HepG2 (cell line): ENCODE results near the gene ADAMTS2. TPM values are rescaled to one million over a fixed set of nuclear protein-coding genes. Genes with fewer than 3 reads are reported as not detected.

Source experiments
- ATAC-seq: fragments of 200-7000 bp; cut with Tn5 transposase; 3 replicates; pipeline ENCODE4 v1.9.1; 2020; ENCODE audit warnings: mild to moderate bottlenecking, moderate library complexity
- BruUV-seq: library from RNA; stranded (reverse); fragments of 400-500 nt; replicated peaks from 2 replicates; lab custom pipeline; 2021; lab: Mats Ljungman, UMichigan
- CTCF ChIA-PET: fragments of 300-600 bp; formaldehyde crosslinking; extraction: SDS; loops from one replicate; lab custom pipeline; 2021; ENCODE audit warnings: low total read pairs, inconsistent platforms, low intra/inter-chr PET ratio; lab: Yijun Ruan, JAX
- POLR2A ChIA-PET: fragments of 350-600 bp; sonication (Branson Sonifier 250); formaldehyde crosslinking; loops from one replicate; lab custom pipeline; 2020; ENCODE audit warnings: antibody characterized with exemption, inconsistent platforms; lab: Yijun Ruan, JAX
- DNase-seq: peaks from one replicate; pipeline ENCODE4 v3.0.0-alpha.2; 2015; ENCODE audit warnings: low spot score
- FAIRE-seq: peaks from 3 replicates; lab custom pipeline; 2011; peaks lifted over from hg19 to GRCh38; lab: Jason Lieb, UNC
- H2AFZ ChIP-seq: one replicate; pipeline ENCODE4 v1.6.1; 2011; ENCODE audit warnings: low read length, inconsistent platforms
- H3K27ac ChIP-seq: fragments of 300-600 bp; 3 replicates; pipeline ENCODE4 v1.8.0; 2011; ENCODE audit warnings: mixed run types, mild to moderate bottlenecking, mixed read lengths, low read length, inconsistent platforms; ENCODE audit not compliant: insufficient read depth; ENCODE audit errors: extremely low read length
- H3K27me3 ChIP-seq, 2 experiments: fragments of 200-600 bp in 1 of 2; 2 replicates in 1 of 2; 3 replicates in 1 of 2; pipeline versions ENCODE4 v1.6.0 to v1.8.0; 2011; ENCODE audit warnings: low read length in 2 of 2, mild to moderate bottlenecking in 2 of 2, moderate library complexity in 2 of 2, inconsistent platforms in 1 of 2; ENCODE audit not compliant: insufficient read depth in 2 of 2, control insufficient read depth in 1 of 2
- H3K36me3 ChIP-seq, 2 experiments: fragments of 200-600 bp in 1 of 2; replicated peaks in 1 of 2; 2 replicates in 1 of 2; 3 replicates in 1 of 2; pipeline versions ENCODE4 v1.5.1 to v1.8.0; 2011; ENCODE audit warnings: low read length in 2 of 2, inconsistent platforms in 1 of 2; ENCODE audit not compliant: insufficient read depth in 2 of 2, control insufficient read depth in 1 of 2
- H3K4me1 ChIP-seq: 2 replicates; pipeline ENCODE4 v1.5.1; 2012; ENCODE audit warnings: low read length, inconsistent platforms; ENCODE audit not compliant: insufficient read depth
- H3K4me2 ChIP-seq: 2 replicates; pipeline ENCODE4 v1.6.0; 2011; ENCODE audit warnings: low read depth, low read length, inconsistent platforms
- H3K4me3 ChIP-seq, 3 experiments: fragments of 200-600 bp in 1 of 3; sonication (generic), shearing (Covaris generic) in 1 of 3; replicated peaks in 1 of 3; 2 replicates each; pipeline ENCODE4 v1.5.1; 2011 to 2016; ENCODE audit warnings: low read length in 3 of 3, inconsistent platforms in 2 of 3, low read depth in 2 of 3, mild to moderate bottlenecking in 2 of 3, control low read depth in 1 of 3, mixed read lengths in 1 of 3; ENCODE audit not compliant: insufficient read depth in 1 of 3
- H3K79me2 ChIP-seq: one replicate; pipeline ENCODE4 v1.6.1; 2011; ENCODE audit warnings: low read length, inconsistent platforms; ENCODE audit not compliant: insufficient read depth
- H3K9ac ChIP-seq: 2 replicates; pipeline ENCODE4 v1.6.0; 2011; ENCODE audit warnings: mild to moderate bottlenecking, low read depth, low read length, inconsistent platforms; ENCODE audit not compliant: insufficient read depth
- H3K9me3 ChIP-seq: 2 replicates; pipeline ENCODE4 v1.5.1; 2012; ENCODE audit warnings: mild to moderate bottlenecking, low read length
- H4K20me1 ChIP-seq: 2 replicates; pipeline ENCODE4 v1.6.0; 2011; ENCODE audit warnings: inconsistent platforms, mild to moderate bottlenecking, low read length, moderate library complexity; ENCODE audit not compliant: insufficient read depth
- HNRNPK ChIP-seq: fragments of 200-400 bp; formaldehyde crosslinking; IDR thresholded peaks from 2 replicates; pipeline ENCODE4 v1.6.1; 2018; ENCODE audit warnings: low read length, low read depth, moderate library complexity, mild to moderate bottlenecking; ENCODE audit not compliant: poor library complexity, severe bottlenecking
- HOXD1 ChIP-seq: sonication (generic); formaldehyde crosslinking; IDR thresholded peaks from 2 replicates; pipeline ENCODE4 v1.5.0; 2020; ENCODE audit warnings: missing genetic modification reagents
- JUND ChIP-seq: sonication (generic); formaldehyde crosslinking; IDR thresholded peaks from 2 replicates; pipeline ENCODE4 v1.8.0; 2022; ENCODE audit warnings: mild to moderate bottlenecking, missing genetic modification reagents
- KLF6 ChIP-seq: IDR thresholded peaks from 2 replicates; pipeline ENCODE4 v1.8.0; 2016; ENCODE audit warnings: missing biosample characterization, missing genetic modification reagents
- NFATC3 ChIP-seq: sonication (generic); formaldehyde crosslinking; IDR thresholded peaks from 2 replicates; pipeline ENCODE4 v1.5.1; 2020; ENCODE audit warnings: mild to moderate bottlenecking, missing genetic modification reagents
- PHF8 ChIP-seq: sonication (generic); formaldehyde crosslinking; IDR thresholded peaks from 2 replicates; pipeline ENCODE4 v1.5.0; 2020; ENCODE audit warnings: missing genetic modification reagents
- RELA ChIP-seq: sonication (generic); formaldehyde crosslinking; IDR thresholded peaks from 2 replicates; pipeline ENCODE4 v1.4.0; 2020; ENCODE audit warnings: missing genetic modification reagents
- STAG1 ChIP-seq: sonication (generic); formaldehyde crosslinking; IDR thresholded peaks from 2 replicates; pipeline ENCODE4 v1.4.0; 2020; ENCODE audit warnings: missing genetic modification reagents
- TEAD2 ChIP-seq: sonication (generic); formaldehyde crosslinking; IDR thresholded peaks from 2 replicates; pipeline ENCODE4 v1.9.0; 2021; ENCODE audit warnings: missing genetic modification reagents
- ZBTB38 ChIP-seq: sonication (generic); formaldehyde crosslinking; IDR thresholded peaks from 2 replicates; pipeline ENCODE4 v1.5.1; 2020; ENCODE audit warnings: mild to moderate bottlenecking, missing genetic modification reagents
- ZNF598 ChIP-seq: sonication (generic); formaldehyde crosslinking; IDR thresholded peaks from 2 replicates; pipeline ENCODE4 v1.5.1; 2020; ENCODE audit warnings: mild to moderate bottlenecking, missing genetic modification reagents, borderline replicate concordance
- ZNF782 ChIP-seq: sonication (generic); formaldehyde crosslinking; IDR thresholded peaks from 2 replicates; pipeline ENCODE4 v1.4.0; 2020; ENCODE audit warnings: missing genetic modification reagents, mild to moderate bottlenecking, borderline replicate concordance
- WGBS: methylation state at CpG from one replicate; pipeline ENCODE4 v1.1.6; 2017; ENCODE audit warnings: low lambda C conversion rate; 5-methylcytosine and 5-hydroxymethylcytosine counted together
- in situ Hi-C: cut with HindIII; loops from 2 replicates; pipeline ENCODE4 v1.10.0; 2017; ENCODE audit warnings: low pct_unique_long_range_greater_than_20kb; ENCODE audit not compliant: extremely low pct_ligation_motif_present
- intact Hi-C: fragments of 100-400 bp; cut with micrococcal nuclease; formaldehyde crosslinking; loops from one replicate; pipeline ENCODE4 v1.10.0; 2022; ENCODE audit not compliant: unreplicated experiment
- polyA plus RNA-seq, 8 experiments: library from polyadenylated mRNA; depleted of rRNA in 3 of 8; stranded (reverse) in 7 of 8; unstranded in 1 of 8; fragments of >200 nt; fragmentation: Illumina TruSeq in 4 of 8; extraction: Trizol in 4 of 8; gene quantifications; 2 replicates each; pipeline versions ENCODE4 v1.2.1 to v1.2.3, GENCODE V29; 2011 to 2016; ENCODE audit warnings: low read depth in 4 of 8, missing spikeins in 1 of 8, mixed read lengths in 1 of 8; ENCODE audit not compliant: insufficient read depth in 1 of 8
- total RNA-seq, 5 experiments: library from RNA; depleted of rRNA; stranded (reverse); fragments of >200 nt; fragmentation: Illumina TruSeq; extraction: Trizol; gene quantifications; 2 replicates each; pipeline ENCODE4 v1.2.3, GENCODE V29; 2016; ENCODE audit warnings: low read depth in 1 of 5
- TF ChIP-seq, protein P1 (sequence below): sonication (generic); formaldehyde crosslinking; IDR thresholded peaks from 2 replicates; pipeline ENCODE4 v1.4.0; 2020; ENCODE audit warnings: missing genetic modification reagents
- TF ChIP-seq, protein P2 (sequence below): sonication (generic); formaldehyde crosslinking; IDR thresholded peaks from 2 replicates; pipeline ENCODE4 v1.4.0; 2020; ENCODE audit warnings: missing genetic modification reagents
- TF ChIP-seq, protein P3 (sequence below): sonication (generic); formaldehyde crosslinking; IDR thresholded peaks from 2 replicates; pipeline ENCODE4 v1.4.0; 2020; ENCODE audit warnings: missing genetic modification reagents
- TF ChIP-seq, protein P4 (sequence below): sonication (generic); formaldehyde crosslinking; conservative IDR thresholded peaks from 2 replicates; pipeline ENCODE4 v1.4.0; 2020; ENCODE audit warnings: missing genetic modification reagents
- TF ChIP-seq, protein P5 (sequence below): sonication (generic); formaldehyde crosslinking; IDR thresholded peaks from 2 replicates; pipeline ENCODE4 v1.5.0; 2020; ENCODE audit warnings: missing genetic modification reagents
- TF ChIP-seq, protein P6 (sequence below): sonication (generic); formaldehyde crosslinking; IDR thresholded peaks from 2 replicates; pipeline ENCODE4 v1.5.1; 2020; ENCODE audit warnings: missing genetic modification reagents, mild to moderate bottlenecking, borderline replicate concordance

Gene ADAMTS2
- total and polyA plus RNA-seq, 2 of the 13 experiments (the other 11 are each of a cell fraction or from before 2014, with no cell fraction given), result 0.24 to 3.5 TPM

DNA sequence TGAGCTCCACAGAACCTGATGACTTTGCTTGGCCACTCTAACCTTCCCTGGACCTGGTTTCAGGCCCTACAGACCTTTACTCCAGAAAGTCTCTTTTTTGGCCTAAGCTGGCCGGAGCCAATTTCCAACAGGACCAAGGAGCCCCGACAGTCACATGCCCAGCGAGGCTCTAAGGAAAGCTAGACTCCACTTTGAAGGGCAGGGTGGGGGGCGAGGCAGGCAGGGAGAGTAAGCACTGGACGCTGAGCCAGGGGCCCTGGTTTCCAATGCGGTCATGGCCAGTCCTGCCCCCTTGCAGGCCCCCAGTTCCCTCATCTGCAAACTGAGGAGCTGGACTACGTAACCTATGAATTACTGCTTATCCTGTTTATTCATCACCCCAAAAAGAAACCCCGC is 65.2 kb downstream of the ADAMTS2 start:
- CTCF ChIA-PET, result no interaction called here
- H3K4me1 ChIP-seq, result 0 out of 2 replicates have a peak, but pooled peaks cover 4% of the 10 kb centered on the region
- ATAC-seq (no peak), DNase-seq (no peak), FAIRE-seq (no peak)
- no peaks in the 10 kb centered on the region for H3K36me3 ChIP-seq
- H3K9ac ChIP-seq, result no peak overlapping the region
- no peaks in the 10 kb centered on the region for H4K20me1 ChIP-seq
- 56% methylated on average over 6 of the region's 8 CpGs for WGBS
- no peak overlapping the region for H2AFZ ChIP-seq
- intact Hi-C loops (no loop called here), in situ Hi-C loops (no loop called here)
- no peak overlapping the region for H3K27ac ChIP-seq
- no peak overlapping the region for H3K4me3 ChIP-seq
- H3K79me2 ChIP-seq, result no peaks in the 10 kb centered on the region
- no TSS peak for BruUV-seq
- no peak overlapping the region for H3K4me2 ChIP-seq
- H3K9me3 ChIP-seq, result no peaks in the 10 kb centered on the region
- H3K27me3 ChIP-seq, result no peaks in the 10 kb centered on the region
- POLR2A ChIA-PET, result no interaction called here
- TF ChIP-seq, protein P1, sequence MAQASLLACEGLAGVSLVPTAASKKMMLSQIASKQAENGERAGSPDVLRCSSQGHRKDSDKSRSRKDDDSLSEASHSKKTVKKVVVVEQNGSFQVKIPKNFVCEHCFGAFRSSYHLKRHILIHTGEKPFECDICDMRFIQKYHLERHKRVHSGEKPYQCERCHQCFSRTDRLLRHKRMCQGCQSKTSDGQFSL (CRISPR knock-in tag), result no peak
- TF ChIP-seq, protein P2, sequence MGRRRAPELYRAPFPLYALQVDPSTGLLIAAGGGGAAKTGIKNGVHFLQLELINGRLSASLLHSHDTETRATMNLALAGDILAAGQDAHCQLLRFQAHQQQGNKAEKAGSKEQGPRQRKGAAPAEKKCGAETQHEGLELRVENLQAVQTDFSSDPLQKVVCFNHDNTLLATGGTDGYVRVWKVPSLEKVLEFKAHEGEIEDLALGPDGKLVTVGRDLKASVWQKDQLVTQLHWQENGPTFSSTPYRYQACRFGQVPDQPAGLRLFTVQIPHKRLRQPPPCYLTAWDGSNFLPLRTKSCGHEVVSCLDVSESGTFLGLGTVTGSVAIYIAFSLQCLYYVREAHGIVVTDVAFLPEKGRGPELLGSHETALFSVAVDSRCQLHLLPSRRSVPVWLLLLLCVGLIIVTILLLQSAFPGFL, result no peak
- TF ChIP-seq HNRNPK (no peak), ZNF782 (no peak), RELA (CRISPR knock-in tag) (no peak), NFATC3 (CRISPR knock-in tag) (no peak), HOXD1 (CRISPR knock-in tag) (no peak), JUND (CRISPR knock-in tag) (no peak), TEAD2 (CRISPR knock-in tag) (no peak), ZBTB38 (CRISPR knock-in tag) (no peak), PHF8 (CRISPR knock-in tag) (no peak), STAG1 (CRISPR knock-in tag) (no peak), KLF6 (no peak), ZNF598 (CRISPR knock-in tag) (no peak)
- TF ChIP-seq, protein P3, sequence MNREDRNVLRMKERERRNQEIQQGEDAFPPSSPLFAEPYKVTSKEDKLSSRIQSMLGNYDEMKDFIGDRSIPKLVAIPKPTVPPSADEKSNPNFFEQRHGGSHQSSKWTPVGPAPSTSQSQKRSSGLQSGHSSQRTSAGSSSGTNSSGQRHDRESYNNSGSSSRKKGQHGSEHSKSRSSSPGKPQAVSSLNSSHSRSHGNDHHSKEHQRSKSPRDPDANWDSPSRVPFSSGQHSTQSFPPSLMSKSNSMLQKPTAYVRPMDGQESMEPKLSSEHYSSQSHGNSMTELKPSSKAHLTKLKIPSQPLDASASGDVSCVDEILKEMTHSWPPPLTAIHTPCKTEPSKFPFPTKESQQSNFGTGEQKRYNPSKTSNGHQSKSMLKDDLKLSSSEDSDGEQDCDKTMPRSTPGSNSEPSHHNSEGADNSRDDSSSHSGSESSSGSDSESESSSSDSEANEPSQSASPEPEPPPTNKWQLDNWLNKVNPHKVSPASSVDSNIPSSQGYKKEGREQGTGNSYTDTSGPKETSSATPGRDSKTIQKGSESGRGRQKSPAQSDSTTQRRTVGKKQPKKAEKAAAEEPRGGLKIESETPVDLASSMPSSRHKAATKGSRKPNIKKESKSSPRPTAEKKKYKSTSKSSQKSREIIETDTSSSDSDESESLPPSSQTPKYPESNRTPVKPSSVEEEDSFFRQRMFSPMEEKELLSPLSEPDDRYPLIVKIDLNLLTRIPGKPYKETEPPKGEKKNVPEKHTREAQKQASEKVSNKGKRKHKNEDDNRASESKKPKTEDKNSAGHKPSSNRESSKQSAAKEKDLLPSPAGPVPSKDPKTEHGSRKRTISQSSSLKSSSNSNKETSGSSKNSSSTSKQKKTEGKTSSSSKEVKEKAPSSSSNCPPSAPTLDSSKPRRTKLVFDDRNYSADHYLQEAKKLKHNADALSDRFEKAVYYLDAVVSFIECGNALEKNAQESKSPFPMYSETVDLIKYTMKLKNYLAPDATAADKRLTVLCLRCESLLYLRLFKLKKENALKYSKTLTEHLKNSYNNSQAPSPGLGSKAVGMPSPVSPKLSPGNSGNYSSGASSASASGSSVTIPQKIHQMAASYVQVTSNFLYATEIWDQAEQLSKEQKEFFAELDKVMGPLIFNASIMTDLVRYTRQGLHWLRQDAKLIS (CRISPR knock-in tag), result no peak
- TF ChIP-seq, protein P4, sequence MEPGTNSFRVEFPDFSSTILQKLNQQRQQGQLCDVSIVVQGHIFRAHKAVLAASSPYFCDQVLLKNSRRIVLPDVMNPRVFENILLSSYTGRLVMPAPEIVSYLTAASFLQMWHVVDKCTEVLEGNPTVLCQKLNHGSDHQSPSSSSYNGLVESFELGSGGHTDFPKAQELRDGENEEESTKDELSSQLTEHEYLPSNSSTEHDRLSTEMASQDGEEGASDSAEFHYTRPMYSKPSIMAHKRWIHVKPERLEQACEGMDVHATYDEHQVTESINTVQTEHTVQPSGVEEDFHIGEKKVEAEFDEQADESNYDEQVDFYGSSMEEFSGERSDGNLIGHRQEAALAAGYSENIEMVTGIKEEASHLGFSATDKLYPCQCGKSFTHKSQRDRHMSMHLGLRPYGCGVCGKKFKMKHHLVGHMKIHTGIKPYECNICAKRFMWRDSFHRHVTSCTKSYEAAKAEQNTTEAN (CRISPR knock-in tag), result no peak
- TF ChIP-seq, protein P5, sequence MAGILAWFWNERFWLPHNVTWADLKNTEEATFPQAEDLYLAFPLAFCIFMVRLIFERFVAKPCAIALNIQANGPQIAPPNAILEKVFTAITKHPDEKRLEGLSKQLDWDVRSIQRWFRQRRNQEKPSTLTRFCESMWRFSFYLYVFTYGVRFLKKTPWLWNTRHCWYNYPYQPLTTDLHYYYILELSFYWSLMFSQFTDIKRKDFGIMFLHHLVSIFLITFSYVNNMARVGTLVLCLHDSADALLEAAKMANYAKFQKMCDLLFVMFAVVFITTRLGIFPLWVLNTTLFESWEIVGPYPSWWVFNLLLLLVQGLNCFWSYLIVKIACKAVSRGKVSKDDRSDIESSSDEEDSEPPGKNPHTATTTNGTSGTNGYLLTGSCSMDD (CRISPR knock-in tag), result no peak
- TF ChIP-seq, protein P6, sequence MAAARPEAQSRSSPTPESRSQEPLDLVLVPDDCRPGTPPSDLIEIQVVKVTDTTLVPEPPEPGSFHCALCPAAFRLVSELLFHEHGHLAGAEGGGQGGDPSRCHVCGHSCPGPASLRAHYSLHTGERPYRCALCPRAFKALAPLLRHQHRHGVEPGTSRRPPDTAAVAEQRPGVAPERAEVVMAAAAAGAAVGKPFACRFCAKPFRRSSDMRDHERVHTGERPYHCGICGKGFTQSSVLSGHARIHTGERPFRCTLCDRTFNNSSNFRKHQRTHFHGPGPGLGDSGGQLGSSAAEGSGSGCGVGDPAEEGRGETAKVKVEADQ, result no peak
